RWPE1 (cell line): ENCODE data around the gene ICA1.

Source experiments
- CTCF ChIA-PET: fragments of 350-600 bp; sonication (Branson Sonifier 250); formaldehyde crosslinking; extraction: SDS; loops from one replicate; lab custom pipeline; 2021; lab: Yijun Ruan, JAX
- POLR2A ChIA-PET: fragments of 400-600 bp; formaldehyde crosslinking; extraction: SDS; loops from one replicate; lab custom pipeline; 2020; ENCODE audit warnings: antibody characterized with exemption; ENCODE audit not compliant: low non-redundant PET; lab: Yijun Ruan, JAX
- DNase-seq: peaks from one replicate; pipeline ENCODE4 v3.0.0; 2012; ENCODE audit warnings: low spot score
- H3K27ac ChIP-seq: fragments of 450-650 bp; 2 replicates; pipeline ENCODE4 v1.5.1; 2017
- TF ChIP-seq, protein P1 (sequence below): fragments of 450-650 bp; conservative IDR thresholded peaks from 2 replicates; pipeline ENCODE4 v1.5.1; 2017; ENCODE audit warnings: low read depth, mild to moderate bottlenecking

Gene ICA1

GRCh38 chr7:8296362-8296659 lies 34.3 kb upstream of the ICA1 start:
- DNase-seq = no peak
- ChIA-PET POLR2A (no interaction called here), CTCF (interaction anchor here (0.5 to 1.5 kb wide), 9 partner anchors 19 to 804 kb away, joined by 3 read pairs; no protein-coding TSS in a partner anchor)
- no peak overlapping the region for H3K27ac ChIP-seq
- TF ChIP-seq, protein P1, sequence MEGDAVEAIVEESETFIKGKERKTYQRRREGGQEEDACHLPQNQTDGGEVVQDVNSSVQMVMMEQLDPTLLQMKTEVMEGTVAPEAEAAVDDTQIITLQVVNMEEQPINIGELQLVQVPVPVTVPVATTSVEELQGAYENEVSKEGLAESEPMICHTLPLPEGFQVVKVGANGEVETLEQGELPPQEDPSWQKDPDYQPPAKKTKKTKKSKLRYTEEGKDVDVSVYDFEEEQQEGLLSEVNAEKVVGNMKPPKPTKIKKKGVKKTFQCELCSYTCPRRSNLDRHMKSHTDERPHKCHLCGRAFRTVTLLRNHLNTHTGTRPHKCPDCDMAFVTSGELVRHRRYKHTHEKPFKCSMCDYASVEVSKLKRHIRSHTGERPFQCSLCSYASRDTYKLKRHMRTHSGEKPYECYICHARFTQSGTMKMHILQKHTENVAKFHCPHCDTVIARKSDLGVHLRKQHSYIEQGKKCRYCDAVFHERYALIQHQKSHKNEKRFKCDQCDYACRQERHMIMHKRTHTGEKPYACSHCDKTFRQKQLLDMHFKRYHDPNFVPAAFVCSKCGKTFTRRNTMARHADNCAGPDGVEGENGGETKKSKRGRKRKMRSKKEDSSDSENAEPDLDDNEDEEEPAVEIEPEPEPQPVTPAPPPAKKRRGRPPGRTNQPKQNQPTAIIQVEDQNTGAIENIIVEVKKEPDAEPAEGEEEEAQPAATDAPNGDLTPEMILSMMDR = peak; percentile 34; the same call in 1 of the 2 replicates

DNA sequence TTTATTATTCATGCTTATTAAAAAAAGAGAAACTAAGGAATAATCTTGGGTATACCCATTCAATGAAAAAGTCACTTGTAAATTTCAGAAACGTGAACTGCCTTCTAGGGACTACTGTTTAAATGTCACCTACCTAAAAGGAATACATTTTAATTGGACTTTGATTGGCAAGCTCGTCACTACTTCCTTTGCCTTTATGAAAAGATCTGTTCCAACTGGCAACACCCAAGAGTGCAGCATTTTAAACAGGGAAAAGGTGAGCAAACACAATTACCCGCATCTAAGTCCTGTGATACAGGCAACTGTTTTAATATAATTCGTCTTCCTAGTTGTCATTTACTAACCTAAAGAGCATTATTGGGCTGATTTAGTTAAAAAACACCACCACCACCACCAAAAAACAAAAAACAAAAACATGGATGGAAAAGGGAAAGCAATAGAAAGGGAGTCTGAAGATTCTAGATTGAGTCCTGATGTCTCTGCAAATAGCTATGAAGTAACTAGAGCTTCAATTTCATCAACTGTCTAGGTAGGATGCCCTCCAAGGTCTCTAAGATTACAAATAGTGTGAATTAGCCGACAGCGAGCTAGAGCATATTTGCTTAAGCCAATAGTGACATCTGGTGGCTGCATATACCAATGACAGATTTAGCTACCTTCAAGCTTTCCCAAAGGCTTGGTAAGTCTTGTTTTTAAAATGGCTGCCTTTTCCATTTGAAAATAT lies 33.8 kb upstream of the ICA1 start:
- TF ChIP-seq, protein P1 = peak; percentile 82
- POLR2A ChIA-PET = no interaction called here
- H3K27ac ChIP-seq = no peak overlapping the region
- CTCF ChIA-PET = interaction anchor here (0.5 to 1.5 kb wide), 10 partner anchors 18 to 803 kb away, joined by 3 read pairs; no protein-coding TSS in a partner anchor
- peak; percentile 74 for DNase-seq

- ChIA-PET CTCF (no interaction called here), POLR2A (no interaction called here)
- no peak overlapping the region for H3K27ac ChIP-seq
- DNase-seq = no peak
- TF ChIP-seq, protein P1 = no peak
These were observed 29.6 kb upstream of the ICA1 start for GRCh38 chr7:8291397-8292141.

DNA sequence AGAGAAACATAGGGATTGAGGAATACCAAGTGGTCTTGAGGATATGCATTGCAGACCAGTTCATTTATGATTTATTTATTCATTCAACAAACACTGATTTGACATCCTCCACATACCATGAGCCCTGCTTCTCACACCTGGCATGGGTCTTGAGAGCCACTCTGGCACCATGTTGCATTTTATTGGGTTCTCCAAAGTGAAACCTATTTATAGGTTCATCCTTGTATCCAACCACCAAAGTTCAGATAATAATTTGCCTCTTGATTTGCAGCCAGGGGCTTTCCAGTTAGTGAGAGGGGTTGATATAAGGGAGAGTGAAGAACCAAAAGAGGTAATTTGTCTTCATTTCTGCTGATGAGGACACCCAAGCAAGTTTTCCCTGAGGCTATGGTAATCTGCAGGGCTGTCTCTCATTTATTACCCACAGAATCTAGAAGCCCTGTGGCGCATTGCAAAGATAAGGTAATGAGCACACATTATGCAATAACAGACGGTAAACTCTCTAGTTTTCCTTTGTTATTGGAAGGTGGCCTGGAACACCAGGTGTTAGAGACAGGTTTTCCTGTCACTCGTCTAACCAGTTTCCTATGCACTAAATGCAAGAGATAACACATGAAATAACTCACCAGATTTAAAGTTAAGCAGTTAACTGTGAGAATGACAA lies 28.8 kb upstream of the ICA1 start:
- TF ChIP-seq, protein P1 = no peak
- no peak overlapping the region for H3K27ac ChIP-seq
- CTCF ChIA-PET = no interaction called here
- DNase-seq = peak; percentile 15
- POLR2A ChIA-PET = no interaction called here

DNA sequence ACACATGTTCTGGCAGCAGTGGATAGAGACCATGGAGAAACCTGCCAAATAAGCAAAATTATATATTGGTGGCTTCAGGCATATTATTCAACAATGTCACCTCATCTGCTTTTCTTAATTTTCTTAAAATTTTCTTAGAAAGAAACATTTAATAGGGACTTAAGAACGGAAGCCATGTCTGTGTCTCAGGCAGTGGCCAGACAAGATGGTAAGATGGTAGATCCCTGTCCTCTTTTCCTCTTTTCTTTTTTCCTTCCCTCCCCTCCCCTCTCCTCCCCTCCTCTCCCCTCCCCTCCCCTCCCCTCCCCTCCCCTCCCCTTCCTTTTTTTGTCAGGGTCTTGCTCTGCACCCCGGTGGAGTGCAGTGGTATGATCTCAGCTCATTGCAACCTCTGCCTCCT lies 24.2 kb upstream of the ICA1 start:
- POLR2A ChIA-PET = no interaction called here
- DNase-seq = no peak
- no peak overlapping the region for H3K27ac ChIP-seq
- TF ChIP-seq, protein P1 = no peak
- CTCF ChIA-PET = no interaction called here

- CTCF ChIA-PET = no interaction called here
- no peak overlapping the region for H3K27ac ChIP-seq
- TF ChIP-seq, protein P1 = no peak
- DNase-seq = no peak
- POLR2A ChIA-PET = no interaction called here
These were observed 23.2 kb upstream of the ICA1 start for GRCh38 chr7:8285155-8285554.
